A549 (cell line): Measurements from ENCODE around the gene ATF7IP. TPM values are rescaled to one million over a fixed set of nuclear protein-coding genes. Genes with fewer than 3 reads are reported as not detected.

Experiments used
- ATAC-seq, 2 experiments: fragments of 200-7000 bp in 1 of 2; fragments of >200 bp in 1 of 2; cut with Nextera tagmentation in 1 of 2; cut with Tn5 transposase in 1 of 2; 3 replicates each; pipeline versions ENCODE4 v1.8.0 to v1.9.1; 2018 to 2020; ENCODE audit warnings: mild to moderate bottlenecking in 1 of 2, moderate library complexity in 1 of 2
- CTCF ChIA-PET: fragments of 300-600 bp; sonication (Branson Sonifier 250); formaldehyde crosslinking; extraction: SDS; loops from one replicate; lab custom pipeline; 2021; ENCODE audit warnings: antibody characterized with exemption, inconsistent platforms; lab: Yijun Ruan, JAX
- POLR2A ChIA-PET: fragments of 350-600 bp; formaldehyde crosslinking; extraction: SDS; loops from one replicate; lab custom pipeline; 2021; ENCODE audit warnings: antibody characterized with exemption, inconsistent platforms; lab: Yijun Ruan, JAX
- DNase-seq, 2 experiments: peaks; one replicate each; pipeline versions ENCODE4 v3.0.0 to v3.0.0-alpha.2; 2011 to 2016; ENCODE audit warnings: low read depth in 1 of 2, low spot score in 1 of 2
- FAIRE-seq: peaks from 2 replicates; lab custom pipeline; 2011; peaks lifted over from hg19 to GRCh38; lab: Jason Lieb, UNC
- H3K27ac ChIP-seq, 2 experiments: fragments of >200 bp; sonication (Bioruptor Twin); formaldehyde crosslinking; 3 replicates each; pipeline ENCODE4 v1.5.1; 2016 to 2017
- H3K4me1 ChIP-seq: fragments of >200 bp; sonication (Bioruptor Twin); formaldehyde crosslinking; 3 replicates; pipeline ENCODE4 v1.6.1; 2016
- H3K4me2 ChIP-seq: fragments of >200 bp; sonication (Bioruptor Twin); formaldehyde crosslinking; 3 replicates; pipeline ENCODE4 v1.6.1; 2016
- H3K4me3 ChIP-seq: fragments of >200 bp; sonication (Bioruptor Twin); formaldehyde crosslinking; 3 replicates; pipeline ENCODE4 v1.5.1; 2016
- H3K9me3 ChIP-seq: fragments of >200 bp; sonication (Bioruptor Twin); formaldehyde crosslinking; 3 replicates; pipeline ENCODE4 v1.6.1; 2016
- ATOH8 ChIP-seq: fragments of 250-450 bp; sonication (Bioruptor Pico); IDR thresholded peaks from 2 replicates; pipeline ENCODE4 v1.5.0; 2020; ENCODE audit warnings: low read depth, mild to moderate bottlenecking, moderate library complexity
- BCL3 ChIP-seq: fragments of >200 bp; sonication (Bioruptor Twin); formaldehyde crosslinking; IDR thresholded peaks from 3 replicates; pipeline ENCODE4 v1.6.1; 2016
- CEBPB ChIP-seq, 2 experiments: fragments of >200 bp in 1 of 2; sonication (Bioruptor Twin) in 1 of 2; formaldehyde crosslinking in 1 of 2; IDR thresholded peaks; 2 replicates each; pipeline ENCODE4 v1.6.1; 2012 to 2016
- CHD2 ChIP-seq: fragments of 150-350 bp; IDR thresholded peaks from 2 replicates; pipeline ENCODE4 v1.6.1; 2014; ENCODE audit warnings: low read length; ENCODE audit not compliant: partially characterized antibody
- CHD4 ChIP-seq: fragments of 200-600 bp; sonication (generic); IDR thresholded peaks from 2 replicates; pipeline ENCODE4 v1.6.1; 2016; ENCODE audit warnings: antibody characterized with exemption, mild to moderate bottlenecking, borderline replicate concordance
- CTCF ChIP-seq: fragments of >200 bp; sonication (Bioruptor Twin); formaldehyde crosslinking; IDR thresholded peaks from 3 replicates; pipeline ENCODE4 v1.5.1; 2016
- E2F6 ChIP-seq: IDR thresholded peaks from 2 replicates; pipeline ENCODE4 v1.6.1; 2012; ENCODE audit warnings: low read depth, borderline replicate concordance
- EHF ChIP-seq: fragments of 250-450 bp; sonication (Bioruptor Pico); IDR thresholded peaks from 2 replicates; pipeline ENCODE4 v1.5.0; 2020; ENCODE audit warnings: mild to moderate bottlenecking
- EP300 ChIP-seq, 2 experiments: fragments of >200 bp; sonication (Bioruptor Twin); formaldehyde crosslinking; IDR thresholded peaks; 2 replicates in 1 of 2; 3 replicates in 1 of 2; pipeline ENCODE4 v1.6.1; 2016 to 2017
- ESRRA ChIP-seq: fragments of 150-350 bp; IDR thresholded peaks from 2 replicates; pipeline ENCODE4 v1.6.1; 2014; ENCODE audit warnings: mild to moderate bottlenecking, low read length, borderline replicate concordance
- FOSB ChIP-seq: fragments of 250-450 bp; sonication (Bioruptor Pico); IDR thresholded peaks from 2 replicates; pipeline ENCODE4 v1.5.0; 2020; ENCODE audit warnings: mild to moderate bottlenecking, moderate library complexity
- GATA3 ChIP-seq: IDR thresholded peaks from 2 replicates; pipeline ENCODE4 v1.6.1; 2012; ENCODE audit warnings: borderline replicate concordance
- HOXA7 ChIP-seq: fragments of 250-450 bp; sonication (Bioruptor Pico); IDR thresholded peaks from 2 replicates; pipeline ENCODE4 v1.5.0; 2020; ENCODE audit warnings: mild to moderate bottlenecking, moderate library complexity
- HOXB5 ChIP-seq: fragments of 250-450 bp; sonication (Bioruptor Pico); IDR thresholded peaks from 2 replicates; pipeline ENCODE4 v1.5.0; 2020; ENCODE audit warnings: mild to moderate bottlenecking, moderate library complexity
- JUN ChIP-seq, 2 experiments: fragments of >200 bp; sonication (Bioruptor Twin); formaldehyde crosslinking; IDR thresholded peaks; 2 replicates in 1 of 2; 3 replicates in 1 of 2; pipeline ENCODE4 v1.6.1; 2016 to 2017
- KDM1A ChIP-seq: fragments of 200-600 bp; sonication (generic); IDR thresholded peaks from 2 replicates; pipeline ENCODE4 v1.6.1; 2016; ENCODE audit warnings: low read depth, mild to moderate bottlenecking
- KDM5A ChIP-seq: fragments of 200-600 bp; sonication (generic); IDR thresholded peaks from 2 replicates; pipeline ENCODE4 v1.6.1; 2016; ENCODE audit warnings: antibody characterized with exemption, mild to moderate bottlenecking
- MAFK ChIP-seq: fragments of 450-650 bp; IDR thresholded peaks from 2 replicates; pipeline ENCODE4 v1.6.1; 2014; ENCODE audit not compliant: partially characterized antibody
- MAX ChIP-seq: IDR thresholded peaks from 2 replicates; pipeline ENCODE4 v1.6.1; 2012
- MYC ChIP-seq: IDR thresholded peaks from 2 replicates; pipeline ENCODE4 v1.6.1; 2012; ENCODE audit warnings: mild to moderate bottlenecking, inconsistent platforms, low read length, improper control_type of control experiment, borderline replicate concordance
- NFE2L2 ChIP-seq: fragments of 150-350 bp; conservative IDR thresholded peaks from 2 replicates; pipeline ENCODE4 v1.6.1; 2014; ENCODE audit warnings: low read length
- NR3C1 ChIP-seq: fragments of >200 bp; sonication (Bioruptor Twin); formaldehyde crosslinking; IDR thresholded peaks from 3 replicates; pipeline ENCODE4 v1.6.1; 2017
- RARB ChIP-seq: fragments of 250-450 bp; sonication (Bioruptor Pico); IDR thresholded peaks from 2 replicates; pipeline ENCODE4 v1.8.0; 2021; ENCODE audit warnings: mild to moderate bottlenecking, moderate library complexity
- RNF2 ChIP-seq: fragments of 200-600 bp; sonication (generic); IDR thresholded peaks from 2 replicates; pipeline ENCODE4 v1.6.1; 2016; ENCODE audit warnings: low read depth, mild to moderate bottlenecking, antibody characterized with exemption, moderate library complexity, borderline replicate concordance
- SMC3 ChIP-seq: fragments of >200 bp; sonication (Bioruptor Twin); formaldehyde crosslinking; IDR thresholded peaks from 3 replicates; pipeline ENCODE4 v1.6.1; 2018; ENCODE audit warnings: inconsistent platforms
- SREBF2 ChIP-seq: fragments of 450-650 bp; IDR thresholded peaks from 2 replicates; pipeline ENCODE4 v1.6.1; 2014; ENCODE audit warnings: mild to moderate bottlenecking, moderate library complexity
- TFCP2L1 ChIP-seq: fragments of 250-450 bp; sonication (Bioruptor Pico); IDR thresholded peaks from 2 replicates; pipeline ENCODE4 v1.5.0; 2021; ENCODE audit warnings: mild to moderate bottlenecking
- TP53 ChIP-seq: fragments of 250-450 bp; sonication (Bioruptor Pico); IDR thresholded peaks from 2 replicates; pipeline ENCODE4 v1.5.0; 2021; ENCODE audit warnings: mild to moderate bottlenecking, moderate library complexity
- USF2 ChIP-seq: fragments of 450-650 bp; IDR thresholded peaks from 2 replicates; pipeline ENCODE4 v1.6.1; 2014; ENCODE audit warnings: antibody characterized with exemption
- ZFP36 ChIP-seq: fragments of 450-650 bp; IDR thresholded peaks from 2 replicates; pipeline ENCODE4 v1.6.1; 2014; ENCODE audit warnings: borderline replicate concordance; ENCODE audit not compliant: partially characterized antibody
- ZNF302 ChIP-seq: fragments of 250-450 bp; sonication (Bioruptor Pico); IDR thresholded peaks from 2 replicates; pipeline ENCODE4 v1.9.0; 2021; ENCODE audit warnings: inconsistent platforms, mild to moderate bottlenecking, moderate library complexity
- WGBS: methylation state at CpG from one replicate; pipeline ENCODE4 v1.1.6; 2017; ENCODE audit errors: missing lambda C conversion rate; 5-methylcytosine and 5-hydroxymethylcytosine counted together
- polyA plus RNA-seq, 4 experiments: library from polyadenylated mRNA; depleted of rRNA in 3 of 4; stranded (reverse); fragments of >200 nt; fragmentation: RNase III in 1 of 4; extraction: RNeasy Plus Mini Kit Qiagen cat#74134 plus additional on column Dnase treatment in 1 of 4; gene quantifications; 2 replicates in 3 of 4; 3 replicates in 1 of 4; pipeline ENCODE4 v1.2.3, GENCODE V29; 2011 to 2017

ATF7IP gene
- polyA plus RNA-seq, 2 of the 4 experiments (the other 2 are of a cell fraction) = 5.6 to 14.2 TPM

- no peak overlapping the region for H3K27ac ChIP-seq
- DNase-seq = no peak
- no peak overlapping the region for H3K4me3 ChIP-seq
- no peaks in the 10 kb centered on the region for H3K4me1 ChIP-seq
- peaks cover 10% of the 10 kb centered on the region for H3K9me3 ChIP-seq
- FAIRE-seq = no peak
- TF ChIP-seq TFCP2L1 (CRISPR knock-in tag) (no peak), NR3C1 (no peak), NFE2L2 (no peak), MAX (no peak), CEBPB (IDR thresholded peaks at IDR 0.05) (no peak), MYC (no peak), RARB (no peak), ESRRA (no peak), CTCF (no peak)
- no peak for ATAC-seq
- ChIA-PET CTCF (no interaction called here), POLR2A (no interaction called here)
- no peak overlapping the region for H3K4me2 ChIP-seq
Observed at GRCh38 chr12:14426792-14427191, 61.3 kb downstream of the ATF7IP start.

GRCh38 chr12:14427929-14428328 is 62.4 kb downstream of the ATF7IP start:
- FAIRE-seq = no peak
- TF ChIP-seq BCL3 (no peak), SMC3 (no peak), FOSB (CRISPR knock-in tag) (no peak), JUN (IDR thresholded peaks at IDR 0.05) (no peak), TP53 (CRISPR knock-in tag) (no peak), ZFP36 (no peak), RNF2 (no peak), RARB (no peak), ATOH8 (no peak), NR3C1 (no peak)
- WGBS = 91% methylated on average over 1 of the region's 1 CpG
- H3K27ac ChIP-seq = no peak overlapping the region
- POLR2A ChIA-PET = no interaction called here
- no peak for DNase-seq
- no peak overlapping the region for H3K4me2 ChIP-seq
- H3K4me1 ChIP-seq = no peaks in the 10 kb centered on the region
- ATAC-seq = no peak
- no peak overlapping the region for H3K4me3 ChIP-seq
- peaks cover 5% of the 10 kb centered on the region; the same call in 1 of the 3 replicates for H3K9me3 ChIP-seq
- CTCF ChIA-PET = no interaction called here

- no peak for FAIRE-seq
- peaks cover 5% of the 10 kb centered on the region; the same call in 1 of the 3 replicates for H3K9me3 ChIP-seq
- no peaks in the 10 kb centered on the region for H3K4me1 ChIP-seq
- no peak overlapping the region for H3K4me3 ChIP-seq
- no peak overlapping the region for H3K27ac ChIP-seq
- ChIA-PET POLR2A (interaction anchor here (0.7 kb wide), 1 partner anchor 9 kb away, joined by 6 read pairs; no protein-coding TSS in a partner anchor), CTCF (interaction anchor here (1.0 to 1.6 kb wide), 2 partner anchors 19 to 23 kb away, joined by 3 read pairs; no protein-coding TSS in a partner anchor)
- no peak overlapping the region for H3K4me2 ChIP-seq
- no peak for ATAC-seq
- 91% methylated on average over 2 of the region's 2 CpGs for WGBS
- TF ChIP-seq ZNF302 (CRISPR knock-in tag) = no peak
- TF ChIP-seq MAFK = no peak
- no peak for TF ChIP-seq HOXB5 (CRISPR knock-in tag)
- TF ChIP-seq NR3C1 = no peak
- no peak for TF ChIP-seq EHF
- TF ChIP-seq KDM1A = no peak
- no peak for TF ChIP-seq MYC
- no peak for TF ChIP-seq HOXA7 (CRISPR knock-in tag)
- no peak for TF ChIP-seq E2F6
- TF ChIP-seq RARB = no peak
- TF ChIP-seq KDM5A = no peak
- TF ChIP-seq USF2 = no peak
- no peak for TF ChIP-seq RNF2
- TF ChIP-seq CHD4 = no peak
- TF ChIP-seq SMC3 = no peak
- no peak for TF ChIP-seq GATA3
- TF ChIP-seq CHD2 = no peak
- TF ChIP-seq SREBF2 = no peak
- no peak for TF ChIP-seq NFE2L2
- no peak for TF ChIP-seq EP300 (IDR thresholded peaks at IDR 0.05)
- DNase-seq = no peak
Observed at GRCh38 chr12:14430394-14430986, 65.0 kb downstream of the ATF7IP start.
